GM18498 (cell line): ENCODE data around the gene B4GALT5.
"Not testable (repeated sequence)": the region's sequence is repeated elsewhere in the genome, so short reads cannot be mapped to it uniquely, and the experiment has no call there.

Experiments used
- ATAC-seq: cut with Tn5 transposase; IDR thresholded peaks from one replicate; pipeline ENCODE4 v1.9.1; 2021; ENCODE audit warnings: mild to moderate bottlenecking, moderate library complexity; ENCODE audit not compliant: unreplicated experiment

B4GALT5 gene, protein sequence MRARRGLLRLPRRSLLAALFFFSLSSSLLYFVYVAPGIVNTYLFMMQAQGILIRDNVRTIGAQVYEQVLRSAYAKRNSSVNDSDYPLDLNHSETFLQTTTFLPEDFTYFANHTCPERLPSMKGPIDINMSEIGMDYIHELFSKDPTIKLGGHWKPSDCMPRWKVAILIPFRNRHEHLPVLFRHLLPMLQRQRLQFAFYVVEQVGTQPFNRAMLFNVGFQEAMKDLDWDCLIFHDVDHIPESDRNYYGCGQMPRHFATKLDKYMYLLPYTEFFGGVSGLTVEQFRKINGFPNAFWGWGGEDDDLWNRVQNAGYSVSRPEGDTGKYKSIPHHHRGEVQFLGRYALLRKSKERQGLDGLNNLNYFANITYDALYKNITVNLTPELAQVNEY

DNA sequence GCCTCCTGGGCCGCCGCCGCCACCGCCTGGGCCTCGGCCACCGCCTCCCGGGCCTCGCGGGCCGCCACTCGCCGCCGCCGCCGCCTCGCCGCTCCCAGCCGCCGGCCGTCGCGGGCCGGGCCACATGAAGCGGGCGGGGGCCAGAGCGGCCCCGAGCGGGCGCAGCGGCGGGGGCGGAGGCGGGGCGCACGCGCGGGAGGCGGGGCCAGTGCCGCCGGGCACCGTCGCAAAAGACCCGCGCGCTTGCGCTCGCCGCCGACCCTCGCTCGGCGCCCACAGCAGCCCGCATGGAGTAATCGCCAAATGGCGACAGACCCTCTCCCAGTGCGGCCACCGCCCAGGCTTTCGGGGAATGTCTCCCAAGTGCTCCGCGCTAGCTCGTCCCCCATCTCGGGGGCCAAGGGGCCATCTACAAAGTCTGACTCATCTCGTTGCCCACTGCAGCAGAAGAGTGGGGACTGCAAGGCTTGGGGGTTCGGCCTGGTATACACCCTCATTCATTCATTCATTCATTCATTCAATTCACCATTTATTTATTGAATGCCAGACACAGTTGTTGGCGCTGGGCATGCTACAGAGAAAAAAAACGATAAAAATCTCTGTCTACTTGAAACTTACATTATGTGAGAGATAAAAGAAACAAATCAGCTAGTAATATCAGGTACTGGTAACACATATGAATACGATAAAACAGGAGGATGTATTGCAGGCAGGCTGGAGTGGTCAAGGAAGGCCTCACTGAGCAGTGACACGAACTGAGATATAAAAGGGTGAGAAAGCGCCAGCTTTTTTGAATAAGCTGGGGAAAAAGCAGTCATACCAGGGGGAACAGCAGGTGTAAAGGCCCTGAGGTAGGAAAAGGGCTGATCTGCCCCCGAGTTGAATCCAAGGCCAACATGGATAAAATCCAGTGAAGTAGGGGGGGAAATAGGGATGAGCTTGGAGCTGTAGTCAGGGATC, at the start of gene B4GALT5:
TSS of gene B4GALT5 (minus strand) at position 126 of the 960 bp plus-strand sequence. CDS start 188 bp downstream, outside the sequence.
- ATAC-seq, result peak; percentile 90

DNA sequence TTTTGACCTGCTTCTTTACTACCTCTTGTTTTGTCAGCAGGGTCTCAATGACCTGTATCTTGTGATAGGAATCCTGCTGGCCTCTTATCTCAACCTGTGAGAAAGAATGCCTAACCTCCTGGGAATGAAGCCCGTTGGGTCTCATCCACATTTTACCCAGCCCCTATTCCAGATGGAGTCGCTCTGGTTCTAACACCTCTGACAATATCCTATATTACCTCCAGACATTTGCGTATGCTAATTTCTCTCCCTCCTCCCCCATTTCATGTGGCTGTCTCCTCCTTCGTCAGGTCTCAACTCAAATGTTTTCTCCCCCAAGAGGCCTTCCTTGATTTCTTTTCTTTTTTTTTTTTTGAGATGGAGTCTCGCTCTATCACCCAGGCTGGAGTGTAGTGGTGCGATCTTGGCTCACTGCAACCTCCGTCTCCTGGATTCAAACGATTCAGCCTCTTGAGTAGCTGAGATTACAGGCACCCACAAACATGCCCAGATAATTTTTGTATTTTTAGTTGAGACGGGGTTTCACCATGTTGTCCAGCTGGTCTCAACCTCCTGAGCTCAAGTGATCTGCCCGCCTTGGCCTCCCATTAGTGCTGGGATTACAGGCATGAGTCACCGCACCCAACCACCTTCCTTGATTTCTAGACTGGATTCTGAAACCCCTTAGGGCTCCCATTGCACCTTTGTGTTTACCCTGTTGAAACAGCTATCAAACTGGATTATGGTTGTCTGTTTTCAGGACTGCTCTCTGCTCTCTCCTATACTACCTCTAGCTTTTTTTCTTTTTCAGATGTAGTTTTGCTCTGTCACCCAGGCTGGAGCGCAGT, 49.5 kb upstream of the B4GALT5 start:
- ATAC-seq, result no peak

DNA sequence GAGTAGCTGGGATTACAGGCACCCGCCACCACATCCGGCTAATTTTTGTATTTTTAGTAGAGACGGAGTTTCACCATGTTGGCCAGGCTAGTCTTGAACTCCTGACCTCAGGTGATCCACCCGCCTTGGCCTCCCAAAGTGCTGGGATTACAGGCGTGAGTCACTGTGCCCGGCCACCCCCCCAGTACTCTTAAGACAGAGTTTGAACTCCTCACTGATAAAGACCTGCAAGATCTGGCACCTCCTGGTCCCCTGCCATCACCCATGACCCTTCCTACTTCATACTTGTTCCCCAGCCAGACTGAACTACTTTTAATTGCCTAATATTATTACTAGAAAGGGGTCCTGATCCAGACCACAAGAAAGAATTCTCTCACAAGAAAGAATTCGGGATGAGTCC, 48.2 kb upstream of the B4GALT5 start:
- ATAC-seq, result not testable (repeated sequence)

DNA sequence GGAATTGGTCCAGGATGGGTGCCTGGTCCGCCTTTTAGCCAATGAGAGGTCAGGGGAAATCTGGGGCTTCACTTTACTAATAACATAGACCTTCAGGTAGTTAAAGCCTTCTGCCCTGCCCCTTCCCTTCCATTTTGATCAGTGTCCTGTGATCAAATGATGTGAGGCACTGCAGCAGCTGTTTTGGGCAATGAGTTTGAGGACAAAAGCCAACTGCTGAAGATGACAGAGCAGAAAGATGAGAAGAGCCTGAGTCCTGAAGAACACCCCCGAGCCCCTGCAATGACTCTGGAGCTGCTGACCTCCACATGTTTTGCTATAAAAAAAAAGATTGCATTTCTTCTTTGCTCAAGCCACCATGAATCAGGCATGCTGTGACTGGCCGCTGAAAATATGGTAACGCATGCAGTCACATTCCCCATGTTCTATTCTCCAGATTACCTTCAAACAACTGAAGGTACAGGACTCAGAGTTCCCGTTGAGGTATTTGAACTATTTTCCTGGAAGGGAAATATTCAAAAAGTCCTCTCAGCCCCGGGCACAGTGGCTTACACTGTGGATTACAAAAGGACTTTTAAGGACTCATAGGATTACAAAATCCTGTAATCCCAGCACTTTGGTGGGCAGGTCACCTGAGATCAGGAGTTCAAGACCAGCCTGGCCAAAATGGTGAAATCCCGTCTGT, 45.7 kb upstream of the B4GALT5 start:
- ATAC-seq, result no peak

DNA sequence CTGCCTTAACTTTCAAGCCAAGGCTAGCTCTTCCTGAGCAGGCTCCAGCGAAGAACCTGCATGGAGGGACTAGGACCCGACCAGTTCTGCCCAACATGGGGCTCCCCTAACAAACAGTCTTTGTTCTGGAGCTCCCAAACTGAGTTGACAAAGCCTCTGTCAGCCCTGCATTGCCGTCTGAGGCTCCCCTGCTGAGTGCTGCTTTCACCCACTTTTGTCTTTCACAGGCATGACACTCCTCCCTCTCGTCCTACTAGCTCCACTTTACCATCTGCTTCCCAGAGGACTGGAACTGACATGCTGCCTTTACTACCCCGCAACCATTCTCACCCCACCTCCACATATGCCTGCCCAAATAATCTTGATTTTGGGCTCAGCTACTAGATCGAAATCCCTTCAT, 45.1 kb upstream of the B4GALT5 start:
- ATAC-seq, result no peak

DNA sequence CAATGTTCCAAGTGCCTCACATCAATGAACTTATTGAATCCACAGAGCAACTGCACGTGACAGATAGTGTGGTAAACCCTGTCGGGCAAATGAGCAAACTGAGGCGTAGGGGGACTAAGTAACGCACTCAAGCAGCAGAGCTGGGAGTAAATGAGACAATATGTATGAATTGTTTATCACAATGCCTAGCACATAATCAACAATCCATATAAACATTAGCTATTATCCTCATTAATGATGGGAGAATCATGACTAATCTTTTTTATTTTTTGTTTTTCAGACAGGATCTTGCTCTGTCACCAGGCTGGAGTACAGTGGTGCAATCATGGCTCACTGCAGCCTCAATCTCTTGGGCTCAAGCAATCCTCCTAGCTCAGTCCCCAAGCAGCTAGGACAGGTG, 43.9 kb upstream of the B4GALT5 start:
- ATAC-seq, result no peak

DNA sequence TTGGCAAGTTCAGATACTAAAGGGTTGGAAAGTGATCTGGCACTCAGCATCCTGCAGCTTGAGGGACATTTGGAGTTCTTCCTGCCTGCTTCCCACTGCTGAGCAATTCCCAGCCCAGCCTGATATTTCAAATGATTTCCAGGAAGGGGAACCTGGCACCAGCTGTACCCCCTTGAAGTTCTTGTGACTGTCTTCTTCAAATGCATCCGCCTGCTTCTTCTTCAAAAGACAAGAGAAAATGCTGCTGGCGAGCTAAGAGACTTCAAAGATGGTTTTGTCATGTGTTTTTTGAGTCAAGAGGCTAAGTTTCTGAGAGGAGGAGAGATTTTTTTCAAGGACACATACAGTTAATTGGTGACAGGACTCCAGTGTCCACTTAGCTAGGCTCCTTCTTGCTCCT, 42.6 kb upstream of the B4GALT5 start:
- no peak for ATAC-seq

DNA sequence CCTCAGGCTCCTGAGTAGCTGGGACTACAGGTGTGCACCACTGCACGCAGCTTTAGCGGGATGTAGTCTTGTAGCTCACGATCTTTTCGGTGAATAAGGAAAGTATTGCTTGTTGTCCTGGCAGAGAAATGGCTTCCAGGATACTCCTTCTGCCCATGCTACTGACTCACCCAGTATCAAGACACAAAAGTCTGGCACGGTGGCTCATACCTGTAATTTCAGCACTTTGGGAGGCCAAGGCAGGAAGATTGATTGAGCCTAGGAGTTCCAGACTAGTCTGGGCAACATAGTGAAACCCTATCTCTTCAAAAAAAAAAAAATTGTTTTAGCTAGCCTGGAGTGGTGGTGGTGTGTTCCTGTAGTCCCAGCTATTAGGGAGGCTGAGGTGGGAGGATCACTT, 40.9 kb upstream of the B4GALT5 start:
- no peak for ATAC-seq

DNA sequence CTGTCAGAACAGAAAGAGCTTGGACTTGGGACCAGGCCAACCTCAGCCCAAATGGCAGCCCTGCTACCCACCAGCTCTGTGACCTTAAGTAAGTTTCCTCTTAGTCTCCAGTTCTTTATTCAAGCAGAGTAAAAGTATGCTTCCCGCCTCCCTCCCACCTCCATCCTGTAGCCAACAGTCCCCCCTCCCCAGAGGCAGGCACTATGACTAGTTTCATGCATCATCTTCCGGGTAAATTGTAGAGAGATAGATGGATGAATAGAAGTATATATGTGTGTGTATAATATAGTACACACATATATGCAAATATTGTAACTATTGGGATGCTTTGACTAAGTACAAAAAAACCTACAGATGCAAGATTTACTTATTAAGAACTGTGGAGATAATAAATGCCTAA, 39.5 kb upstream of the B4GALT5 start:
- ATAC-seq, result no peak

DNA sequence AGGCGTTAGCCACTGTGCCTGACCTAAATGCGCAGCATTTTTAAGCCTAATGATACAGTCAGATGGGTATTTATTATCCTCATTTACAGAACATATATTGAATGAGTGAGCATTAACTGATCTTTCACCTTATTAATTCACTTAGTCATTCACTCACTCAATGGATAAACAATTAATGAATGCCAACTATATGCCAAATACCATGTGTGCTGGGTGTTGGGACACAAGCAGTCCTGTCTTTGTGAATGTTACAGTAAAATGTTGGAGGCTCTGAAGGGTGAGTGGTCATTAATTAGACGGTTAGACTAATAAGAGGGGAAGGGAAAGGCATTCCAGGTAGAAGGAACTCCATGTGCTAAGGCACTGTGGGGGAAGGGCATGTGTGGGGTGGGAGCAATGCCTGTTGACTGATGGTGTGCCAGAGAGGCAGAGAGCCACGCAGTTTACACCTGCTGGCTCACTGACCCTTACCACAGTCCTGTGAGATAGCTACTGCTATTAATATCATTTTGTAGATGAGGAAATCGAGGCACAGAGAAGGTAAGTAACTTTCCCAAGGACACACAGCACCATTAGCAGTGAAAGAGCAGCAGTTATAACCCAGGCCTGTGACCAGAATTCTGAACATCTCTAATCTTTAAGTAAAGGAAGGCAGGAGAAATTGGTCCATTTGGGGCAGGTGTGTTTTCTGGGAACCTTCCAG, 38.7 kb upstream of the B4GALT5 start:
- ATAC-seq, result no peak

DNA sequence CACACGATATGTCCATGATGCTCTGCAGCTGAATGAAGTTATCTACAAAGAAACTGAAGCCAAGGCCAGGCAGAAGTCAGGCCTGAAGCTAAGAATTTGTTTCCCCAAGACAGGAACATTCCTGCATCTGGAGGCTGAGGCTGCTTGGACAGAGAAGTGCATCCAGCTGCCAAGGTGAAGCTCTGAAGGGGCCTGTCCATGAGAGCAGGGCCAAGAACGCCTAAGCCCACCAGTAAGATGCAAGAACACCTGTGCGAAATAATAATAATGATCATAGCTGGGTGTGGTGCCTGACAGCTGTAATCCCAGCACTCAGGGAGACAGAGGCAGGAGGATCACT, 37.7 kb upstream of the B4GALT5 start:
- ATAC-seq, result no peak

DNA sequence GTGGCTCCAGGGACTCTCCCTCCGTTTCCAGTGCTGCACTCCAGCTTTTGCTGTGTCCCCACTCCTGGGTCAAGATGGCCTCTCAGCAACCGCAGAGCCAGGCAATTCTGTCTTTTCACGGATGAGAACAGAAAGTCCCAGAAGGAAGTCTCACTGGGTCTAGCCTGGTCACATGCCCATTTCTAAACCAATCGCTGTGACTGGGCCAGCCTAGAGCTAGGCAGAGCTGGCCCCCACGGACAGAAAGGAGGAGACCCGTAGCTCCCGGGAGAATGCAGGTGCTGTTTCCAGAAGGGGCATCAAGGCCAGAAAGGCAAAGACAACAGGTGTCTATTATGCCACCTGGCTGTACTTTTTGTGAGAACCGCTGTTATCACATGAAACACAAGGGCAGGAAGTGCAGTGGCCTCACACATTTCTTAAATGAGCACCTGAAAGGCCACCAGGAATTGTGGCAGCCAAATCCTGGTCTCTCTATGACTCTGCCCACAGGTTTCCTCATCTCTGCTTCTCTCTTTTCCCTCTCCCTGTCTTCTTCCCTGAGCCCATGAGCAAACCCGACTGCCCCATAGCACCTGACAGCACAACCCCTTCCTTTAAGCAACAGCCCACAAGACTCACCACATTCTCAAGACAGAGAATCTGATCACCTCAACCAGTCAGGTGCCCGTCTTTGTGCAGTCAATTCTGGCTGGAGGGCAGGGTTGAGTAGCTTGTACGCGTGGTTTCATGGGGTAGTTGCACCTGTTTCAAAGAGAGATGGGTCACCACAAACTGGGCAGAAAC, 37.1 kb upstream of the B4GALT5 start:
- ATAC-seq, result peak; percentile 85

DNA sequence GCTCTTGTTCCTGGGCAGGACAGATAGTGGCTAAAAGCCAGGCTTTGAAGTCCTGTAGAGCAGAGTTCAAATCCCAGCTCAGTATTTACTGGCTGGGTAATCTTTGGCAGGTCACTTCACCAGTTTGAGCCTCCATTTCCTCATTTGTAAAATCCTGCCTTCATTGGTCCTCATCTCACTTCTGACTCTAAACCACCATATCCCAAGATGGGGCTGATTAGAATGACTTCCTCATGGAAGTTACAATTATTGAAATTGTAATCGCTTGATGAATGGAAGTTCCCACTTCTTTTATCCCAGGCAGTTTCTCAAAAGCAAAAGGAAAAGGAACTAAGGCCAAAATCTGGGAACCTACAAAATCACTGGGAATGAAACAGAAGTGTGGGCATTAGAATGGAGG, 35.9 kb upstream of the B4GALT5 start:
- no peak for ATAC-seq

DNA sequence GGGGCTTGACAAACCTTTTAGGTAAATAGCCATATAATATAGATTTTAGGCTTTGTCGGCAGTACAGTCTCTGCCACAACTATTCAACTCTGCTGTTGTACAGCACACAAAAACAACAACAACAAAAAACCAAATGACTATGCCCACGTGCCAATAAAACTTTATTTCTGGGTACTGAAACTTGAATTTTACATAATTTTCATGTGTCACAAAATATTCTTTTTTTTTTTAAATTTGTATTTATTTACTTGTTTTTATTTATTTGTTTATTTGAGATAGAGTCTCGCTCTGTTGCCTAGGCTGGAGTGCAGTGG, 34.8 kb upstream of the B4GALT5 start:
- ATAC-seq, result no peak

DNA sequence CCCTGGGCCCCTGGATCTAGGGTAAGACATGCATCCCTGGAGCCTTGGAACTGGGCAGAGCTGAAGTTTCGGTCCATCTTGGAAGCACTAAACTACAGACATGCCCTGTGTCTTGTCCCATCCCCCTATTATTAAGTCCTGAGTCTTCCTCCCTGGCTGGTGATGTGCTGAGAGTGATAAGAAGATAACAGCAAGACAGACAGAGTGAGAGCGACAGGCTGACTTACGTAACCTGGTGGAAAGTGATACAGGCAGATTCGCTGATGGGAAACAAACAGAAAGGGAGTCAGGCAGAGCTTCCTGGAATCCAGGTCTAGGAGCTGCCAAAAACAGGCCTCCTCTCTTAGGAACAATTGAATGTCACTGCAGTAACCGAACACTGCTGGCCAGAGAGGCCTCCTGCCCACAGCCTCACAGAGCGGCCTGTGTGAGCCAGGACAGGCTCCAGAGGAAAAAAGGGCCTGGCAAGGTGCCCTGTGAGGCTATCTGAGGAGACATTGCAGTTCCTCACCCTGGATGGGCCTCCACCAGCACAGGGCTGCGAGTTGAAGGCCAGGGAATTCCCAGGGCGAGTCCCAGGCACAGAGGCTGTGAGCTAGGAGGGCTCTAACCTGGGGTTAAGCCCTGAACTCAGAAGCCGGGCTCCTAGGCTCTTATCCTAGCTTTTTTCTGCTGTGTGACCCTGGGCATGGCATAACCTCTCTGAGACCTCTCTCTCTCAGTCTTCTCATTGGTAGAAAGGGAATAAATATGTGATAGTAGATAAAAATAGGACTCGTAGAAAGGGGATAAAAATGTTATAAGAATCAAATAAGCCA, 34.2 kb upstream of the B4GALT5 start:
- ATAC-seq, result no peak

DNA sequence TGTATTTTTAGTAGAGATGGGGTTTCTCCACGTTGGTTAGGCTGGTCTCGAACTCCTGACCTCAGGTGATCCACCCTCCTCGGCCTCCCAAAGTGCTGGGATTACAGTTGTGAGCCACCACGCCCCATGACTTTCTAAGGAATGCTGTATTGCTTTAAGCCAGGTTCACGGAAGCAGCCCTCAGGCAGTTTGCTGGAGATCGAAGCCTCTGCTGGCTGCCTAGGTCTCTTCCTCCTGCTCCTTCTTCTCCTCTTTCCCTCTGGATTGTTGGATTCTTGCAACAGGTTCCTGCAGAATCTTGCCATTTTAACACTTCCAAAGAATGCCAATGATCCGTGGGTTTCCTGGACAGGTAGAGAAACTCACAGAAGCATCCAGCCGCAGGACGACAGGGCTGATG, 29.3 kb upstream of the B4GALT5 start:
- ATAC-seq, result no peak

DNA sequence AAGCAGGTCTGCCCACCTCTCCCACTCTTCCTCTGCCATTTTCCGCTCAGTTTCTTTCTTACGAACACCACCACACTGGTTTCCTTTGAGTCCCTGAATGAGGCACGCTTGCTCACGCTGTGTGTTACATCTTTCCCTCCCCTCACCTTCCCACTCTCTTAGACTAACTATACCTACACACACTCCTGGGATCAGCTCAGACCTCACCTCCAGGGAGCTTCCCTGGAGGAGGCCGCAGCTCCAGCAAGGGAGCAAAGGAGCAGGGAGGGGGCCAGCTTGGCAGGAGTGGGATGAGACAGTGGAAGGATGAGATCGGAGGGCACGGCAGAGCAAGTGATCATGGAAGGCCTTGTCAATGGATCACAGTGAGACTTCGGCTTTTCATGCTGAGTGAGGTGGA, 28.3 kb upstream of the B4GALT5 start:
- no peak for ATAC-seq

DNA sequence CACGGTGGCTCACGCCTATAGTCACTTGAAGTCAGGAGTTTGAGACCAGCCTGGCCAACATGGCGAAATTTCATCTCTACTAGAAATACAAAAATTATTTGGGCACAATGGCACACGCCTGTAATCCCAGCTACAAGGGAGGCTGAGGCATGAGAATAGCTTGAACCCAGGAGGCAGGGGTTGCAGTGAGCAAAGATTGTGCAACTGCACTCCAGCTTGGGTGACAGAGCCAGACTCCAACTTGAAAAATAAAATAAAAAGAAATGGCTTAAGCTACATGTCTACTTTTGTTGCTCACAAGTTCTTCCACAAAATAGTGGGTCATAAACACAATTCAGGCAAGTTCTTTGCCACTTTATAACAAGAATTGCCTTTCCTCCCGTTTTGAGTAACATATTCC, 27.1 kb upstream of the B4GALT5 start:
- no peak for ATAC-seq

DNA sequence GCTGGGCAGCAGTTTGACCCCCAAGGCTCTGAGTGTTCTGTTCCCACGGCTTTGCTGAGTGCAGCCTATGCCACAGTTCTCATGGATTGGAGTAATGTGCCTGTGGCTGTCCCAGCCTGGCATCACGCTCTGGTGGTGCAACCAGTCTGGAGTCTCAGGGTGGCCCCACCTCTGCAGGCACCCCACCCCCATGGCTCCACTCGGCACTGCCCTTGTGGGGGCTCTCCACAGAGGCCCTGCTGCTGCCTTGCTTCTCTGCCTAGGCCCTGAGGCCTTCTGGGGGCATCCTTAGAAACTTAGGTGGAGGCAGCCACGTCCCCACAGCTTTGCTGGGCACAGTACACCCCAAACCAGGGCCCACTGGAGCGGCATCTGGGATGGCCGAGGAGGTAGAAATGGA, 25.4 kb upstream of the B4GALT5 start:
- no peak for ATAC-seq
